Activated CD4-positive, alpha-beta T cell treated with anti-CD3 and anti-CD28 coated beads for 24 hours (primary cell): ENCODE data around the gene MRPL53.
"Not testable (repeated sequence)": the region's sequence is repeated elsewhere in the genome, so short reads cannot be mapped to it uniquely, and the experiment has no call there.

Experiments
- DNase-seq, 2 donors: peaks; one replicate each; pipeline ENCODE4 v3.0.0-alpha.2; 2020; ENCODE audit warnings: low read depth in 2 of 2

MRPL53 gene

GRCh38 chr2:74482801-74483674 is 10.6 kb upstream of the MRPL53 start, which contains the start of the genes CCDC142 and TTC31:
Gene CCDC142 (minus strand): TSS chr2:74482998. CDS start chr2:74482837, 161 bp downstream.
Gene TTC31 (plus strand): TSS chr2:74483081. CDS start chr2:74483096, 15 bp downstream.
- DNase-seq: peak; percentile 83 to 90

- peak in 1 of 2 donors; percentile 35 for DNase-seq
Measured at GRCh38 chr2:74481961-74482800, 9.7 kb upstream of the MRPL53 start.

- DNase-seq: no peak
Measured at GRCh38 chr2:74481431-74481830, 9.0 kb upstream of the MRPL53 start.

GRCh38 chr2:74474899-74475298 is 2.4 kb upstream of the MRPL53 start:
- no peak for DNase-seq

GRCh38 chr2:74474481-74474880 is 2.0 kb upstream of the MRPL53 start:
- DNase-seq: no peak

- no peak for DNase-seq
Measured at GRCh38 chr2:74472945-74473258, 422 bp upstream of the MRPL53 start.

GRCh38 chr2:74471332-74472065 is 981 bp downstream of the MRPL53 start:
- no peak for DNase-seq

GRCh38 chr2:74470742-74471141 is 1.7 kb downstream of the MRPL53 start:
- DNase-seq: not testable (repeated sequence)

GRCh38 chr2:74464406-74464805 is 8.1 kb downstream of the MRPL53 start:
- no peak for DNase-seq

- DNase-seq: no peak
Measured at GRCh38 chr2:74462786-74463105, 9.7 kb downstream of the MRPL53 start.

- no peak for DNase-seq
Measured at GRCh38 chr2:74462054-74462785, 10.3 kb downstream of the MRPL53 start.

GRCh38 chr2:74461187-74462053 is 11.1 kb downstream of the MRPL53 start:
- DNase-seq: no peak

GRCh38 chr2:74460187-74460586 is 12.3 kb downstream of the MRPL53 start:
- not testable (repeated sequence) for DNase-seq

- not testable (repeated sequence) for DNase-seq
Measured at GRCh38 chr2:74459503-74460118, 12.9 kb downstream of the MRPL53 start.

- DNase-seq: no peak
Measured at GRCh38 chr2:74458938-74459363, 13.5 kb downstream of the MRPL53 start.

- DNase-seq: peak; percentile 98
Measured at GRCh38 chr2:74458132-74458937, 14.1 kb downstream of the MRPL53 start, which contains the start of gene WBP1. Gene WBP1 (plus strand): TSS chr2:74458438. CDS start chr2:74458603, 165 bp downstream.

GRCh38 chr2:74457549-74458131 is 14.8 kb downstream of the MRPL53 start:
- DNase-seq: peak; percentile 68 to 75

- DNase-seq: no peak
Measured at GRCh38 chr2:74457129-74457548, 15.3 kb downstream of the MRPL53 start.
